HepG2 (cell line): ENCODE results near the gene CDCA4. TPM values are rescaled to one million over a fixed set of nuclear protein-coding genes. Genes with fewer than 3 reads are reported as not detected.

Experiments
- ATAC-seq: fragments of 200-7000 bp; cut with Tn5 transposase; 3 replicates; pipeline ENCODE4 v1.9.1; 2020; ENCODE audit warnings: mild to moderate bottlenecking, moderate library complexity
- BruUV-seq: library from RNA; stranded (reverse); fragments of 400-500 nt; replicated peaks from 2 replicates; lab custom pipeline; 2021; lab: Mats Ljungman, UMichigan
- CTCF ChIA-PET: fragments of 300-600 bp; formaldehyde crosslinking; extraction: SDS; loops from one replicate; lab custom pipeline; 2021; ENCODE audit warnings: low total read pairs, inconsistent platforms, low intra/inter-chr PET ratio; lab: Yijun Ruan, JAX
- POLR2A ChIA-PET: fragments of 350-600 bp; sonication (Branson Sonifier 250); formaldehyde crosslinking; loops from one replicate; lab custom pipeline; 2020; ENCODE audit warnings: antibody characterized with exemption, inconsistent platforms; lab: Yijun Ruan, JAX
- DNase-seq: peaks from one replicate; pipeline ENCODE4 v3.0.0-alpha.2; 2015; ENCODE audit warnings: low spot score
- FAIRE-seq: peaks from 3 replicates; lab custom pipeline; 2011; peaks lifted over from hg19 to GRCh38; lab: Jason Lieb, UNC
- H2AFZ ChIP-seq: one replicate; pipeline ENCODE4 v1.6.1; 2011; ENCODE audit warnings: low read length, inconsistent platforms
- H3K27ac ChIP-seq: fragments of 300-600 bp; 3 replicates; pipeline ENCODE4 v1.8.0; 2011; ENCODE audit warnings: mixed run types, mild to moderate bottlenecking, mixed read lengths, low read length, inconsistent platforms; ENCODE audit not compliant: insufficient read depth; ENCODE audit errors: extremely low read length
- H3K27me3 ChIP-seq, 2 experiments: fragments of 200-600 bp in 1 of 2; 2 replicates in 1 of 2; 3 replicates in 1 of 2; pipeline versions ENCODE4 v1.6.0 to v1.8.0; 2011; ENCODE audit warnings: low read length in 2 of 2, mild to moderate bottlenecking in 2 of 2, moderate library complexity in 2 of 2, inconsistent platforms in 1 of 2; ENCODE audit not compliant: insufficient read depth in 2 of 2, control insufficient read depth in 1 of 2
- H3K36me3 ChIP-seq, 2 experiments: fragments of 200-600 bp in 1 of 2; replicated peaks in 1 of 2; 2 replicates in 1 of 2; 3 replicates in 1 of 2; pipeline versions ENCODE4 v1.5.1 to v1.8.0; 2011; ENCODE audit warnings: low read length in 2 of 2, inconsistent platforms in 1 of 2; ENCODE audit not compliant: insufficient read depth in 2 of 2, control insufficient read depth in 1 of 2
- H3K4me1 ChIP-seq: 2 replicates; pipeline ENCODE4 v1.5.1; 2012; ENCODE audit warnings: low read length, inconsistent platforms; ENCODE audit not compliant: insufficient read depth
- H3K4me2 ChIP-seq: 2 replicates; pipeline ENCODE4 v1.6.0; 2011; ENCODE audit warnings: low read depth, low read length, inconsistent platforms
- H3K4me3 ChIP-seq, 3 experiments: fragments of 200-600 bp in 1 of 3; sonication (generic), shearing (Covaris generic) in 1 of 3; replicated peaks in 1 of 3; 2 replicates each; pipeline ENCODE4 v1.5.1; 2011 to 2016; ENCODE audit warnings: low read length in 3 of 3, inconsistent platforms in 2 of 3, low read depth in 2 of 3, mild to moderate bottlenecking in 2 of 3, control low read depth in 1 of 3, mixed read lengths in 1 of 3; ENCODE audit not compliant: insufficient read depth in 1 of 3
- H3K79me2 ChIP-seq: one replicate; pipeline ENCODE4 v1.6.1; 2011; ENCODE audit warnings: low read length, inconsistent platforms; ENCODE audit not compliant: insufficient read depth
- H3K9ac ChIP-seq: 2 replicates; pipeline ENCODE4 v1.6.0; 2011; ENCODE audit warnings: mild to moderate bottlenecking, low read depth, low read length, inconsistent platforms; ENCODE audit not compliant: insufficient read depth
- H3K9me3 ChIP-seq: 2 replicates; pipeline ENCODE4 v1.5.1; 2012; ENCODE audit warnings: mild to moderate bottlenecking, low read length
- H4K20me1 ChIP-seq: 2 replicates; pipeline ENCODE4 v1.6.0; 2011; ENCODE audit warnings: inconsistent platforms, mild to moderate bottlenecking, low read length, moderate library complexity; ENCODE audit not compliant: insufficient read depth
- HDAC1 ChIP-seq: sonication (generic); formaldehyde crosslinking; IDR thresholded peaks from 2 replicates; pipeline ENCODE4 v1.5.1; 2020; ENCODE audit warnings: mild to moderate bottlenecking, missing genetic modification reagents
- HNRNPL ChIP-seq: fragments of 200-400 bp; formaldehyde crosslinking; IDR thresholded peaks from 2 replicates; pipeline ENCODE4 v1.6.1; 2017; ENCODE audit warnings: mild to moderate bottlenecking, low read depth, low read length
- JUN ChIP-seq: sonication (generic); formaldehyde crosslinking; IDR thresholded peaks from 2 replicates; pipeline ENCODE4 v1.4.0; 2020; ENCODE audit warnings: mild to moderate bottlenecking, missing genetic modification reagents
- ZNF235 ChIP-seq: sonication (generic); formaldehyde crosslinking; IDR thresholded peaks from 2 replicates; pipeline ENCODE4 v1.8.1; 2023; ENCODE audit warnings: mild to moderate bottlenecking, missing genetic modification reagents, borderline replicate concordance
- ZNF263 ChIP-seq: sonication (generic); formaldehyde crosslinking; IDR thresholded peaks from 2 replicates; pipeline ENCODE4 v1.4.0; 2020; ENCODE audit warnings: missing genetic modification reagents
- ZNF331 ChIP-seq: sonication (generic); formaldehyde crosslinking; IDR thresholded peaks from 2 replicates; pipeline ENCODE4 v1.4.0; 2020; ENCODE audit warnings: missing genetic modification reagents
- ZNF558 ChIP-seq: sonication (generic); formaldehyde crosslinking; IDR thresholded peaks from 2 replicates; pipeline ENCODE4 v1.9.0; 2022; ENCODE audit warnings: mild to moderate bottlenecking, missing genetic modification reagents, borderline replicate concordance
- ZNF629 ChIP-seq: sonication (generic); formaldehyde crosslinking; conservative IDR thresholded peaks from 2 replicates; pipeline ENCODE4 v1.5.0; 2020; ENCODE audit warnings: missing genetic modification reagents
- WGBS: methylation state at CpG from one replicate; pipeline ENCODE4 v1.1.6; 2017; ENCODE audit warnings: low lambda C conversion rate; 5-methylcytosine and 5-hydroxymethylcytosine counted together
- in situ Hi-C: cut with HindIII; loops from 2 replicates; pipeline ENCODE4 v1.10.0; 2017; ENCODE audit warnings: low pct_unique_long_range_greater_than_20kb; ENCODE audit not compliant: extremely low pct_ligation_motif_present
- intact Hi-C: fragments of 100-400 bp; cut with micrococcal nuclease; formaldehyde crosslinking; loops from one replicate; pipeline ENCODE4 v1.10.0; 2022; ENCODE audit not compliant: unreplicated experiment
- polyA plus RNA-seq, 8 experiments: library from polyadenylated mRNA; depleted of rRNA in 3 of 8; stranded (reverse) in 7 of 8; unstranded in 1 of 8; fragments of >200 nt; fragmentation: Illumina TruSeq in 4 of 8; extraction: Trizol in 4 of 8; gene quantifications; 2 replicates each; pipeline versions ENCODE4 v1.2.1 to v1.2.3, GENCODE V29; 2011 to 2016; ENCODE audit warnings: low read depth in 4 of 8, missing spikeins in 1 of 8, mixed read lengths in 1 of 8; ENCODE audit not compliant: insufficient read depth in 1 of 8
- total RNA-seq, 5 experiments: library from RNA; depleted of rRNA; stranded (reverse); fragments of >200 nt; fragmentation: Illumina TruSeq; extraction: Trizol; gene quantifications; 2 replicates each; pipeline ENCODE4 v1.2.3, GENCODE V29; 2016; ENCODE audit warnings: low read depth in 1 of 5
- TF ChIP-seq, protein P1 (sequence below): fragments of 450-650 bp; IDR thresholded peaks from 2 replicates; pipeline ENCODE4 v1.6.1; 2017
- TF ChIP-seq, protein P2 (sequence below): sonication (generic); formaldehyde crosslinking; conservative IDR thresholded peaks from 2 replicates; pipeline ENCODE4 v1.4.0; 2020; ENCODE audit warnings: missing genetic modification reagents

The CDCA4 gene
- total and polyA plus RNA-seq, 2 of the 13 experiments (the other 11 are each of a cell fraction or from before 2014, with no cell fraction given) = 19.7 to 43.1 TPM

DNA sequence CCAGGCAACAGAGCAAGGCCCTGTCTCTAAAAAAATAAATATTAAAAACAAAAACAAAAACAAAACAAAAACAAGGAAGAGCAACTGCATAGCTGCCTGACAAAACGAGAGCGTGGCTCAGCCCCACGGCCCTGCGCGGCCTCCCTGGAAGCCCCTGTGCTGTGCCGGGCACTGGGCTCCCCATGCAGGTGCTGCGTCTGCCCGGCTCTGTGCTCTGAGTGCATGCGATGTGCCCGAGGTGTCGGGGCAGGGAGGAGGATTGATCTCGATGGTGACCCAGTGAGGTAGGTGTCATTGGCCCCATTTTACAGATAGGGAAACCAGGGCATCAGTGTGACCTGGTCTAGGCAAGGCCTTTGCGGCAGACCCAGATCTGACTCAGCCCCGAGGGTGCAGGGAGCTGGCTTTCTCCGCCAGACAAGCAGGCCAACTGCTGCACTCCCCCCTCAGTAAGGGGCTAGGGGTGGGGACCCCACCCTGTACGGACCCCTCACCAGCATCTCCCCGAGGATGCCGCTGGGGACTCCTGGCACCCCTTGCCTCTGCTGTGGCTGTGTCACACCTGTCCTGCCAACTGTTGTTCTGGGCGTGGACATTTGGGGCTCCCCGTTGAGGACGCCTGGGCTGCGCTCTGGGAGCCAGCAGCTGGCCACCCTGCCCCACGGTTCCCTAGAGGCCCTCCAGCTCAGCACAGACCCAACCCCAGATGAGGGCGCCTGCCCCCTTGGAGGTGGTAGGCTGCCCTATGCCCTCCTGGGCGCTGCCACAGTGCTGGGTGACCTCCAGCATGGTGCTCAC, 29.1 kb upstream of the CDCA4 start:
- Histone ChIP-seq H4K20me1 (no peaks in the 10 kb centered on the region), H3K4me2 (no peak overlapping the region), H3K9me3 (no peaks in the 10 kb centered on the region), H3K27ac (no peak overlapping the region), H3K4me3 (no peak overlapping the region), H3K9ac (no peak overlapping the region), H3K36me3 (no peaks in the 10 kb centered on the region), H3K79me2 (no peaks in the 10 kb centered on the region), H2AFZ (no peak overlapping the region), H3K27me3 (peaks cover 0 to 13% of the 10 kb centered on the region in 2 experiments; a peak in 2 of 5 replicates), H3K4me1 (no peaks in the 10 kb centered on the region)
- BruUV-seq = no TSS peak
- DNase-seq (no peak), FAIRE-seq (no peak), ATAC-seq (no peak)
- TF ChIP-seq HNRNPL (0 out of 2 replicates have a peak, but pooled peaks have one; percentile 20), JUN (CRISPR knock-in tag) (no peak), ZNF629 (CRISPR knock-in tag) (0 out of 2 replicates have a peak, but pooled peaks have one; percentile 21)
- intact Hi-C loops (no loop called here), in situ Hi-C loops (loop anchor here (5.0 kb wide), 1 partner anchor 78 kb away; no protein-coding TSS in a partner anchor)
- CTCF ChIA-PET = no interaction called here
- POLR2A ChIA-PET = no interaction called here
- WGBS = 77% methylated on average over 13 of the region's 25 CpGs

DNA sequence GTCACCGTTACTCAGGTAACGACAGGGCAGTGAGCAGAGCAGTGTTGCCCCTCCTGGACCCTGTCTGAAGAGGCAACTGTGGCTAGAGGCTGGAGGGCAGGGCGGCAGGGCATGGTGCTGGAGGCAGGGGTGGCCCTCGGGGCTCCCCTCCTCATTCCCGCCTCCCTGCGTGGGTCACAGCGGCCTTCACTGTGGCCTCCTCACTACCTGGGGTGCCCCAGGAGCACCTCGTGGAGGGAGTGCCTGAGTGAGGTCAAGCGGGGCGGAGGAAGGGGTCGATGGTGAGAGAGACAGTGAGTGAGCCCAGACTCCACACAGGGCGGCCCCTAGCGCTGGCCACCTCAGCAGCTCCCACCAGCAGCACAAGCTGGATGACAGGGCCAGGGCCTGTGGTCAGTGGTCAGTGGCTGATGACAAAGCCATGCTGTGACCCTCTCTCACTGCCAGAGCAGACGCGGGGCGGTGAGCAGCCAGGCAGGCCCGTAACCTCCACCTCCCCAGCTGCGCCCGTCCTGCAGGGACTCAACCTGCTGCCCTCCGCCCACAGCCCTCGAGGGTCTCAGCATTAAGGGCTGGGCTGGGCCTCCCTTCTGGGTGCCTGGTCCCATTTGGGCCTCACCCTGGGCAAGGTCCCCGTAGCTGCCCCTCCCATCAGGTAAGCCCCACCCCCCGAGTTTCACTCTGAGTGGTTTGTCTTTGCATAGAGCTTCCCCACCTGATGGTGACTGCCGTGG, 26.6 kb upstream of the CDCA4 start:
- TF ChIP-seq, protein P1, sequence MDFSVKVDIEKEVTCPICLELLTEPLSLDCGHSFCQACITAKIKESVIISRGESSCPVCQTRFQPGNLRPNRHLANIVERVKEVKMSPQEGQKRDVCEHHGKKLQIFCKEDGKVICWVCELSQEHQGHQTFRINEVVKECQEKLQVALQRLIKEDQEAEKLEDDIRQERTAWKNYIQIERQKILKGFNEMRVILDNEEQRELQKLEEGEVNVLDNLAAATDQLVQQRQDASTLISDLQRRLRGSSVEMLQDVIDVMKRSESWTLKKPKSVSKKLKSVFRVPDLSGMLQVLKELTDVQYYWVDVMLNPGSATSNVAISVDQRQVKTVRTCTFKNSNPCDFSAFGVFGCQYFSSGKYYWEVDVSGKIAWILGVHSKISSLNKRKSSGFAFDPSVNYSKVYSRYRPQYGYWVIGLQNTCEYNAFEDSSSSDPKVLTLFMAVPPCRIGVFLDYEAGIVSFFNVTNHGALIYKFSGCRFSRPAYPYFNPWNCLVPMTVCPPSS = no peak
- TF ChIP-seq HDAC1 (no peak), ZNF558 (CRISPR knock-in tag) (no peak), ZNF235 (no peak), ZNF331 (CRISPR knock-in tag) (no peak), ZNF263 (CRISPR knock-in tag) (no peak)
- TF ChIP-seq, protein P2, sequence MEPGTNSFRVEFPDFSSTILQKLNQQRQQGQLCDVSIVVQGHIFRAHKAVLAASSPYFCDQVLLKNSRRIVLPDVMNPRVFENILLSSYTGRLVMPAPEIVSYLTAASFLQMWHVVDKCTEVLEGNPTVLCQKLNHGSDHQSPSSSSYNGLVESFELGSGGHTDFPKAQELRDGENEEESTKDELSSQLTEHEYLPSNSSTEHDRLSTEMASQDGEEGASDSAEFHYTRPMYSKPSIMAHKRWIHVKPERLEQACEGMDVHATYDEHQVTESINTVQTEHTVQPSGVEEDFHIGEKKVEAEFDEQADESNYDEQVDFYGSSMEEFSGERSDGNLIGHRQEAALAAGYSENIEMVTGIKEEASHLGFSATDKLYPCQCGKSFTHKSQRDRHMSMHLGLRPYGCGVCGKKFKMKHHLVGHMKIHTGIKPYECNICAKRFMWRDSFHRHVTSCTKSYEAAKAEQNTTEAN (CRISPR knock-in tag) = no peak
- ChIA-PET POLR2A (no interaction called here), CTCF (interaction anchor here (4.5 kb wide), 1 partner anchor 70 kb away, joined by 146 read pairs; the partner anchor contains the start of gene AHNAK2)
- Histone ChIP-seq H3K9ac (no peak overlapping the region), H3K27me3 (peaks cover 1 to 25% of the 10 kb centered on the region in 2 experiments; a peak in 4 of 5 replicates), H3K4me2 (no peak overlapping the region), H3K4me3 (no peak overlapping the region), H3K79me2 (no peaks in the 10 kb centered on the region), H3K9me3 (no peaks in the 10 kb centered on the region), H2AFZ (no peak overlapping the region), H3K4me1 (no peaks in the 10 kb centered on the region), H3K27ac (no peak overlapping the region), H4K20me1 (no peaks in the 10 kb centered on the region), H3K36me3 (no peaks in the 10 kb centered on the region)
- ATAC-seq (peak; percentile 36), DNase-seq (no peak), FAIRE-seq (no peak)
- BruUV-seq = no TSS peak
- in situ Hi-C loops = loop anchor here (5.0 kb wide), 1 partner anchor 75 kb away; no protein-coding TSS in a partner anchor
- intact Hi-C loops = no loop called here
- 13% methylated on average over 5 of the region's 24 CpGs for WGBS
